COR-L47 (cell line): ENCODE measurements around the gene IL10.

Experiments used
- DNase-seq: peaks from one replicate; lab custom pipeline; 2025; lab: John Stamatoyannopoulos, UW

IL10 gene

DNA sequence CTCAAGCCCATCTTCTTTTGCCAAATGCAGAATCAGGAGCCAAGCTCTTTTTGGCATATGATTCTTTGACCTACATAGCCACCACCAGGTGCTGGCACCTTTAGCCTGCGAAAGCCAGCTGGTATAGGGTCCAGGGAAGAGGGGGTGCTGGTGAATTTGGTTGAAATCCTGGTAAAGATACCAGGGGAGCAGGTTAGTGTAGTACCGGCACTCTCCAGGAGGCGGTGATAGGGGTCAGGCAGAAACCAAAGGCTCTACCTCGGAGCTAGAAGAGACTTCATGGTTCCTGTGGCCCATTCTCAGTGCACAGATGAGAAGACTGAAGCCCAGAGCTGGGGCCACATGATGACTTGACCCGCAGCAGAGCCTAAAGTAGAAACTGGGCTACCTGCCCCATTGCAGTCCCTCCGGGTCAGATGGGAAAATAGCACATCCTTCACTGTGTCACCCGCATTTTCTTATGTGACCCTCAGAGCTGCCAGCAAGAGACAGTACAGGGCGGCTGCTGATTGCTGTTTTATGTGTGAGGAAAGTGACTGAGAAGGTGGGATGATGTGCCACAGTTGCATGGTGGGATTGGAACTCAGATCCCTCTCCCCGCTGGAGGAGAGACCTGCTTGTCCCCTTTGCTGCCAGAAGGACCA is 37.7 kb downstream of the IL10 start:
- no peak for DNase-seq

DNA sequence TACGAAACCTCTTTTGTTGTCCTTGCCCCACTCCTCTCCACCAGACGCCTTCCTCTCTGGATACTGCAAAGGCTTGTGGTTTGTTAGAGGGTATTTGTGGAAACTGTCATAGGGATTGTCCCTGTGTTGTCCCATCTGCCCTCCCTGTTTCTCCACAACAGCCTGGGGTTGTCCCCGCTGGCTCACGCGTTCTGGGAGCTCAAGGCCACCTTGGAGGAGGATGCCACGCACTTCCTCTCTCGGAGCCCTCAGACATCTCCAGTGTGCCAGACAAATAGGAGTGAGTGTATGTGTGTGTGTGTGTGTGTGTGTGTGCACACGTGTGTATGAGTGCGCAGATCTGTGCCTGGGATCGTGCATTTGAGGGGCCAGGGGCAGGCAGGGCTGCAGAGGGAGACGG is 39.3 kb downstream of the IL10 start:
- no peak for DNase-seq

DNA sequence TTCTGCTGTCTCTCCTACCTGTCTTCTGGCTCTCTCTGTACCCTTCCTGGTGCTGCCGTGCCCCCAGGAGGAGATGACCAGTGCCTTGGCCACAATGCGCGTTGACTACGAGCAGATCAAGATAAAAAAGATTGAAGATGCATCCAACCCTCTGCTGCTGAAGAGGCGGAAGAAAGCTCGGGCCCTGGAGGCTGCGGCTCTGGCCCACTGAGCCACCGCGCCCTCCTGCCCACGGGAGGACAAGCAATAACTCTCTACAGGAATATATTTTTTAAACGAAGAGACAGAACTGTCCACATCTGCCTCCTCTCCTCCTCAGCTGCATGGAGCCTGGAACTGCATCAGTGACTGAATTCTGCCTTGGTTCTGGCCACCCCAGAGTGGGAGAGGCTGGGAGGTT is 39.8 kb downstream of the IL10 start:
- DNase-seq: no peak

DNA sequence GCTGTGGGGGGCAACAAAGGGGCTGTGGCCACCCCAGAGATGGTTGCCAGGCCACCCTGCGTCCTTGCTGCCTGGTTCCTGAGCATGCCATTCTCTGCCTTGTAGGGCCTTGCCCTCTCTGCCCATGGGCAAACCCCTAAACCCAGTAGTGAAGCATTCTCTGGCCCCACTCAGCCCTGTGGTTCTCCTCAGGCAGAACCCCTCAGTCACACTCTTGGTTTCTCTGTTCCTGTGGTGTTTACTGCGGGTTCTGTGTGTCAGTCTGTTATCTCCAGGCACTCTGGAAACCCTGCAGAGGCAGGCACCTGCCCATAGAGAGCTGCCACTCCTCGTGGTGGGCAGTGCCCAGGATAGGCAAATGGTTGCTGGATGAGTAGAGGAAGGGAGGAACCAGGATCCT is 42.8 kb downstream of the IL10 start:
- no peak for DNase-seq

DNA sequence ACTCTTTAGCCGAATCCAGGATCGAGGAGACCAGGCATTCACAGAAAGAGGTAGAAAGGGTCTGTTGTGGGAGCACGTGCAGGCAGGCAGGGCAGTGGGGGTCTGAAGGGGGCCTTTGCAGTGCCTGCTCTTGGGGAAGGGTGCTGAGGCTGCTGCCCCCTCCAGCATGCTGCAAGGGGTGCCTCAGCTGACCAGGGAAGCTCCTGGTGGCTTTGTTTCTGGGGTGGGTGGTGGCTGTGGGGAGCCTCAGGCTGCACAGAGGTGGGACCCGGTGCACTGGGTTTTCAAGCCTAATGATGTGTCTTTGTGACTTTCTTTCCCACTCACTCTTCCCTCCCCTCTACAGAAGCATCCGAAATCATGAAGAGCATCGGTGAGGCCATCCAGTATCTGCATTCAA is 43.2 kb downstream of the IL10 start:
- DNase-seq: no peak

DNA sequence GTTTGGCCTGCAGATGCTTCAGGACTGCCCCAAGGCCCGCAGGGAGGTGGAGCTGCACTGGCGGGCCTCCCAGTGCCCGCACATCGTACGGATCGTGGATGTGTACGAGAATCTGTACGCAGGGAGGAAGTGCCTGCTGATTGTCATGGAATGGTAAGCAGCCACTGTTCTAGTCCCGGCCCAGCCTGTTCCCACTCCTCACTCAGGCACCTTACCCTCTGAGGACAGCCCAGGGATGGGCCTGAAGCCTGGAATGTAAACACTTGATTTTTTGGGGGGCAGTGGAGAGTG is 43.7 kb downstream of the IL10 start:
- no peak for DNase-seq

DNA sequence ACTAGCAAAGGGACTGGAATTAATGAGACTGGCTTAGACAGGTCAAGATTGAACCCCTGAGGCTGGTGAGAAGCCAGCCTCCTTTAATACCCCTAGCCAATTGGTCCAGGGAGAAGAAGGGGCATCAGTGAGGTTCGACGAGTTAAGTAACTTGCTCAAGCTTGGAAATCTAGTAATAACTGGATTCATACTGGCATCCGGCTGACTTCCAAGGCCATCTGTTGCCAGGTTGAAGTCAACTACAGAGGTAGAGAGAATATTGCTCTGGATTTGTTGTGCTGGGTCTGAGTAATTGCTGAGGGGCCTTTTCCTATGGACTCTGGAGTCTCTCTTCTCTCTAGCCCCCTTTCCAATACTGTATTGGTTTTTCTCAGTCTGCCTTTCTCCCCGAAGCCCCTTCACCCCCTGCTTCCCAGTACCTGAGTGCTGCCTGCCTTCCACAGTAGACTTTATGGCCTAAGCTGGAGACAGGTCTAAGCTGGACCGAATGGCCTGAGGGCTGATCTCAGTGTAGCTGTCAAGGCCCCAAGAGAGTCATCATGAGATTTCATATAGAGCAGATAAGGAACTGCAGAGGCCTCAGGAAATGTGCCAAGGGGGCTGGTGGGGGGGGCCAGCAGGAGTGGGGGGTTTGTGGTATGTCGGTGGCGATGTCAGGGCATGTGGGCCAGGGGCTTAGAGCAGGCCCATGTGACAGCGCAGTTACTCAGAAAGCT is 44.2 kb downstream of the IL10 start:
- no peak for DNase-seq

DNA sequence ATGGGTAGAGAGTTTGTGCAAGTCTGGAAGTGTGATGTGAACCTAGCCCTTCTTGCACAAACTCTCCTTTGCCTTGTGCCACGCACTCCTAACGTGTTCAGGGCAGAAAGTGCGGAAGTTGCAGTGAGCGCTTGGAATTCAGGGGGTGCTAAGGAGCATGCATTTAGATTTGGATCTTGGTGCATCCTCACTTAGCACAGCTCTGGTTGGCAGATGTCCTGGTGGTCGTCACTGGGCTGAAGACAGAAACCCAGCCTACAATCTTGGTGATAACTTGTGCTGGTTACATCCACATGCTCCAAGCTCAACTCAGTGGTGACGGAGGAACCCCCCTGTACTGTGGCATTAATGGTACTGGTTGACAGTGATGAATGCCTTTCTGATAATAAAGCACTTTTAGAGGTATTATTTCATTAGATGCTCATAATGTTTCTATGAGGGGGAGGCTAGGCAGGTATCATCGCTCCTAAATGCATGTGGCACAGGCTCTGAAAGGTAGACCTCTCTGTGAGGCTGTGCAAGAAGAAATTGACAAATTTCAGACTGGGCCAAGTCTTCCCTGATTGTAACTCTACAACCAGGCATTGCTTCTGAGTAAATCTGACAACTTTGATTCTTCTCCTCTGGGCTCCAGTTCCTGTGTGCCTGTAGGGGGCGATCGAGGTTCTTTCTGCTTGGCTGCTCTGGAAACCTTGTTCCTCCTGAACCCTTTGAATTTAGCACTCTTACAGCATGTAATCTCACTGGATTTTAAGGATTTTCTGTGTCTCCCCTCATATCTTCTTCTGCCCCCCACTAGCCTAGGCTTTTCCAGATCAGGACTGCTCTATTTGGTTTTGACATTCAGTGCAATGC is 47.0 kb downstream of the IL10 start:
- DNase-seq: peak; percentile 11

DNA sequence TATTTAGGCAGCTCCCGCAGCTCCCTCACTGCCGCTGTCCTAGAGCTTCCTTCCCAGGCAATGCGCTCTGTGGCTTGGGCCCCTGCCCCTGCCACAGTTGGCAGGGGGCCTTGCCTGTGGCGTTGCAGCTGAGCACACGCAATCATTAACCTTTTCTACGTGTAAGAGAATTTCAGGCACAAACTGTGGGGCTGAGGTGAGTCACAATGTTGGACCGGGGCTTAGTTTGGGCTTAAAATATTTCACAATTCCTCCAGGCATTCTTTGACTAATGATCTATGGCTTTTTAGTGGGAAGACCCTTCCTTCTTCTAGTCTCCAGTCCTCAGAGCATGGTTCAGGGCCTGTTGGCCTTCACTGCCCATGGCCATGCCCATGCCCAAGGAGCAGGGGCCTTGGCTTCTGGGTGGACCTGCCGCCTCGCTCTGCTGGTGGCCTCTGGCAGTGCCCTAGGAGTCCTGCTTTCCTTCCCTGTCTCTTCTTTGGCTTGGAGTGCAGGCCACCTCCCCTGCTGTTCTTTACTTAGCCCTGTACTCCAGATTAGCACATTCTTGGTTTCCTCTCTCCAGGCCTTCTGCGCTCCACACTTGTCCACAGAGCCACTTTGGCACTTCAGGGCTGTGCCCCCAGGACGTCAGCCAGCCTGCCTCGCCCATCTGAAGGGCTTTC is 48.4 kb downstream of the IL10 start:
- DNase-seq: no peak

DNA sequence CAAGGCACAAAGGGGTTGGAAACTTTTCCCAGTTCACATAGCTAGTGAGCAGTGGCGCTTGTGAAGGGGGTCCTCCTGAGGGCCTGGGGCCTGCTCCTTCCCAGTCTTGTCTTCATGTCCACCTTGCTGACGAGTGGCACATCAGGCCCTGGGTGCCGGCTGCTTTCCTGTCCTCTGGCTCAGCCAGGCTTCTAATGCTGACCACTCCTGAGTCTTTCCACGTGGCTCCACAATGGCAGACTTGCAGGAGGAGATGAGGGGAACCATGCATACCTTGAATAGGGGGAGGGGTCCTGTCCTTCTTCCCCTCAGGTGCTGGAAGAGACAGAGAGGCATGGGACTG is 48.9 kb downstream of the IL10 start:
- DNase-seq: no peak

DNA sequence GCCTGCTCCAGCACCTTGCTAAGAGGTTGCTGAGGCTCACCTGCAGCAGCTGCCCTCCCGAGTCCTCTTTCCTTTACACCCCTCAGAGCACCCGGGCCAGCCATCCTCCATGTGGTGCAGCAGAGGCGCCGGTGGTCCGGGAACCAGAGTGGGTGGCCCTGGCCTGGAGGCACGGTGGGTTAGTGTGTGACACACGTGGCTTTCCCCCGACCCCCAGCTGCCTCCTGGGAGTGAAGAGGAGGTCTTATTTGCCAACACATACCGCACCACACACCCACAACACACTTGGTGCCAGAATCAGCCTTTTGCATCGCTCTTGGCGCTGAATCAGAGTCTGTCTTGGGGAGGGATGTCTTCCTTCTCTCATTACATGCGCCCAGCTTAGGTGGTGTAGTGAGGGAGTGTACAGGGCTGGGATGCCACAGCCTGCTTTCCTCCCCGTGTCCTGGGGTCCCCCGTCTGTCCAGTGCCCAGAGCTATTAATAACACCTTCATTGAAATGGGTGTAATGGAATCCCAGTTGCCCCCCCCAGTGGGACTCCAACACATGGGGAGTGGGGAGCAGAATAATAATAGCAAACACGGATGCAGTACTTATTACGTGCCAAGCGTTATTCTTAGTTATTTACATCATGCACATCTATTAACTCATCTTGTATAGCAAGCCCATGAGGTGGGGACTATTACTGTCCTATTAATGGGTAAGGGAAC is 49.4 kb downstream of the IL10 start:
- no peak for DNase-seq

DNA sequence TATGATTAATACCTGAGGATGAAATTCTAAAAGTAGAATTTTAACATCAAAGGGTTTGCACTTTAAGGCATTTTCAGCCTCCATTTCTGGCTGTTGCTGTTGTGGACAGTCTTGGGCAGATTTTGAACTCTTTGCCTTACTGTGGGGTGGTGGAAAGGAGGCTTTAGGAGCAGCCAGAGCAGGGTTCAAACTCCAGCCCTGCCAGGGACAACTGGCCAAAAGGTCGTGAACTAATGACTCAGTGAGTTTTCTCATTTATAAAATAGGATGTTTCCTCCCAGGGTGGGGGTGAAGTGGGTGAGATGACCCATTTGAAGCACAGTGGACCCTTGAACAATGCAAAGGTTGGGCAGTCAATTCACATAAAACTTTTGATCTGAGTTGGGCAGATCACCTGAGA is 50.8 kb downstream of the IL10 start:
- no peak for DNase-seq

DNA sequence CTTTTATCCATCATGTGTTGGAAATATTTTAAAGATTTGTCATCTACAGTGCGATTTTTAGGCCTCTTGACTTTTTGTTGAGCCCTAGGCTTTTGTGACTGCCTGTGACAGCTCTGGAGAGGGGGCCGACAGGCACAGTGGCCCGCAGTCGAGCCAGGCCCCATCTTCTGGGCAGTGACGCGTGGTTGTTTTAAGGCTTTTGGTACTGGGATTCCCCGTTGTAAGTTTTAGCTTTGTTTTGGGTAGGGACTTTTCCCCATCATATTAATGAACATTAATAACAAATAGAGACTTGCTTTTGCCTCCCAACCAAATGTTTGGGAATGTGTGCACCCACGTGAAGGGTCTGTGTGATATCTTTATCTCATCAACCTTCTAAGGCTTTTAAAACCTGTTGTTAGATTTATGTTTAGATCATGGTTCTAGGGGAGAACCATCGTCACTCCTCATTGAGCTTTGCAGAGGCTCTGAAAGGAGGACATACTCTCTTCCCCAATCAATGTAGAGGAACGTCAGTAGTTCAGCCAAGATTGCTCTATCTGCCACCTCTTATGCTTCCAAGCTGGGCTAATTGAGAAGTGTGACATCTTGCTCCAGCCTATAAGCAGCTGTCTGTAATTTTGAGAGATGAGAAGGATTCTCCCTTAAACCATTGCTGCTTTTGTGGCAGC is 53.0 kb downstream of the IL10 start:
- DNase-seq: no peak

DNA sequence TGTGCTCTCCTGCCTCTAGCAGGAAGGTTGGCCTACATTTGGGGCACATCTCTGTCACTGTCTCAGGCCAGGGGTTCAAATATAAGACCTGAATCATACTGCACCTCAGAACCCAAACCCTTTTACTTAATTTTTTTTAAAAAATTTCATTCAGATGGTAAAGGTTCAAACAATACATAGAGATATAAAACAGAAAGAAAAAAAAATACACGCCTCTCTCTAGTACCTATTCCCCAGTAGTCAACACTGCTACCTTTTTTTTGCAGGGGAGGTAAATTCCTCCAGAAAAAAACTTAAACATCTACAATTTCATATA is 54.7 kb downstream of the IL10 start:
- DNase-seq: no peak
